Liver (tissue), 9 donors: ENCODE results near the gene PRKN. TPM values are rescaled to one million over a fixed set of nuclear protein-coding genes. Genes with fewer than 3 reads are reported as not detected.

Experiments used
- DNase-seq: peaks from one replicate; pipeline ENCODE4 v3.0.0-alpha.2; 2017; ENCODE audit warnings: low spot score
- H3K27ac ChIP-seq, 2 donors: one replicate each; pipeline ENCODE4 v1.7.0; 2013; ENCODE audit warnings: inconsistent platforms in 2 of 2, low read length in 2 of 2, control low read depth in 1 of 2, low read depth in 1 of 2, mild to moderate bottlenecking in 1 of 2
- H3K27me3 ChIP-seq, 4 donors: one replicate each; pipeline versions ENCODE4 v1.6.1 to v1.7.0; 2013; ENCODE audit warnings: low read length in 3 of 4, inconsistent platforms in 1 of 4, mild to moderate bottlenecking in 1 of 4, moderate library complexity in 1 of 4; ENCODE audit not compliant: control insufficient read depth in 4 of 4, insufficient read depth in 4 of 4
- H3K36me3 ChIP-seq, 4 donors: one replicate each; pipeline versions ENCODE4 v1.6.1 to v1.7.0; 2013; ENCODE audit warnings: low read length in 3 of 4, mild to moderate bottlenecking in 3 of 4, low read depth in 1 of 4, moderate library complexity in 1 of 4; ENCODE audit not compliant: control insufficient read depth in 4 of 4, insufficient read depth in 3 of 4
- H3K4me1 ChIP-seq, 4 donors: one replicate each; pipeline versions ENCODE4 v1.6.1 to v1.7.0; 2013; ENCODE audit warnings: low read length in 3 of 4, mild to moderate bottlenecking in 3 of 4, moderate library complexity in 1 of 4; ENCODE audit not compliant: control insufficient read depth in 4 of 4, insufficient read depth in 4 of 4
- H3K4me3 ChIP-seq, 3 donors: one replicate each; pipeline versions ENCODE4 v1.6.1 to v1.7.0; 2013; ENCODE audit warnings: low read length in 3 of 3, control low read depth in 1 of 3, low read depth in 1 of 3, mild to moderate bottlenecking in 1 of 3
- H3K9ac ChIP-seq, 2 donors: one replicate each; pipeline ENCODE4 v1.7.0; 2013; ENCODE audit warnings: low read length in 2 of 2, mild to moderate bottlenecking in 2 of 2, moderate library complexity in 2 of 2, control low read depth in 1 of 2, low read depth in 1 of 2
- H3K9me3 ChIP-seq, 4 donors: one replicate each; pipeline versions ENCODE4 v1.6.1 to v1.7.0; 2013; ENCODE audit warnings: low read length in 3 of 4; ENCODE audit not compliant: control insufficient read depth in 4 of 4
- EGR1 ChIP-seq, 2 donors: IDR thresholded peaks; 2 replicates each; pipeline ENCODE4 v1.6.1; 2016 to 2018; ENCODE audit warnings: antibody characterized with exemption in 2 of 2, low read depth in 2 of 2
- FOXA1 ChIP-seq: IDR thresholded peaks from 2 replicates; pipeline ENCODE4 v1.6.1; 2016; ENCODE audit warnings: antibody characterized with exemption
- GABPA ChIP-seq, 2 donors: IDR thresholded peaks in 1 of 2; conservative IDR thresholded peaks in 1 of 2; 2 replicates each; pipeline ENCODE4 v1.6.1; 2016; ENCODE audit warnings: antibody characterized with exemption in 2 of 2, mild to moderate bottlenecking in 1 of 2, moderate library complexity in 1 of 2
- HNF4A ChIP-seq, 2 donors: conservative IDR thresholded peaks; 2 replicates each; pipeline ENCODE4 v1.6.1; 2016; ENCODE audit warnings: antibody characterized with exemption in 2 of 2, mild to moderate bottlenecking in 2 of 2
- HNF4G ChIP-seq: IDR thresholded peaks from 2 replicates; pipeline ENCODE4 v1.6.1; 2016; ENCODE audit warnings: antibody characterized with exemption
- JUND ChIP-seq, 2 donors: IDR thresholded peaks; 2 replicates each; pipeline ENCODE4 v1.6.1; 2016; ENCODE audit warnings: antibody characterized with exemption in 2 of 2
- NR2F2 ChIP-seq: IDR thresholded peaks from 2 replicates; pipeline ENCODE4 v1.6.1; 2016; ENCODE audit warnings: antibody characterized with exemption
- RAD21 ChIP-seq, 2 donors: IDR thresholded peaks; 2 replicates each; pipeline ENCODE4 v1.6.1; 2016; ENCODE audit warnings: antibody characterized with exemption in 2 of 2, mild to moderate bottlenecking in 2 of 2
- RXRA ChIP-seq, 2 donors: IDR thresholded peaks; 2 replicates each; pipeline ENCODE4 v1.6.1; 2017 to 2018; ENCODE audit warnings: antibody characterized with exemption in 2 of 2, mild to moderate bottlenecking in 1 of 2
- SP1 ChIP-seq: IDR thresholded peaks from 2 replicates; pipeline ENCODE4 v1.6.1; 2018; ENCODE audit warnings: antibody characterized with exemption, mild to moderate bottlenecking
- TAF1 ChIP-seq: conservative IDR thresholded peaks from 2 replicates; pipeline ENCODE4 v1.6.1; 2016; ENCODE audit warnings: antibody characterized with exemption, mild to moderate bottlenecking
- WGBS: extraction: QIAGEN DNeasy Blood & Tissue Kit; methylation state at CpG from one replicate; pipeline ENCODE4 v1.1.7; 2013; 5-methylcytosine and 5-hydroxymethylcytosine counted together
- polyA plus RNA-seq, 2 donors: library from polyadenylated mRNA; stranded (reverse) in 1 of 2; unstranded in 1 of 2; fragments of 200-250 nt in 1 of 2; fragments of >200 nt in 1 of 2; fragmentation: Nextera tagmentation in 1 of 2; extraction: Ambion mirVana in 1 of 2; gene quantifications; one replicate each; pipeline versions ENCODE4 v1.2.1 to v1.2.3, GENCODE V29; 2013 to 2015
- total RNA-seq, 2 donors: library from RNA; depleted of rRNA; stranded (reverse); fragments of >200 nt; gene quantifications; one replicate each; pipeline ENCODE4 v1.2.3, GENCODE V29; 2014
- TF ChIP-seq, protein P1 (sequence below): IDR thresholded peaks from 2 replicates; pipeline ENCODE4 v1.6.1; 2016; ENCODE audit warnings: antibody characterized with exemption
- TF ChIP-seq, protein P2 (sequence below): fragments of 150-350 bp; IDR thresholded peaks from 2 replicates; pipeline ENCODE4 v1.5.1; 2017; ENCODE audit warnings: improper control_type of control experiment, low read depth, low read length; ENCODE audit not compliant: missing input control
- TF ChIP-seq, protein P3 (sequence below): IDR thresholded peaks from 2 replicates; pipeline ENCODE4 v1.6.1; 2016; ENCODE audit warnings: antibody characterized with exemption
- TF ChIP-seq, protein P4 (sequence below): IDR thresholded peaks from 2 replicates; pipeline ENCODE4 v1.6.1; 2016; ENCODE audit warnings: antibody characterized with exemption, mild to moderate bottlenecking
- donor health status: healthy.
- donor health status: healthy.
- donor health status: healthy.
- donor health status: healthy.
- donor health status: healthy.

PRKN gene
- total and polyA plus RNA-seq, 4 donors = 0.47 to 4.1 (median 3.2) TPM

DNA sequence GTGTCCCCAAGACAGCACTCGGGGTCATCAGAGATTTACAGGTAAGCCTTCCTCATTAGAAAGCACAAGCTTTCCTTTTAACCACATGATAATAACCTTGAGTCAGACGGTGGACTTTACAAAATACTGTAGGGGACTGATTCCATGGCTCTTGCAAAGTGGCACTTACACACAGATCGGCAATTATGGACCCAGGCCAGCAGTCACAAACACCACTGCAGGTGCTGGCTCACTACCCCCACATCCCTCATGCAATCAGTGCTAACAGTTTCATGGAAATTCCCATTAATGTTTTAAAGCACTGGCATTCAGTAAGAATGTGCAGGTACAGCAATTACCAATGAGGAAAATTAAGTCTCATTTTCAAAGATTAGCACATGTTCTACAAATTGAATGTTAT lies 516.5 kb downstream of the PRKN start:
- DNase-seq = no peak

DNA sequence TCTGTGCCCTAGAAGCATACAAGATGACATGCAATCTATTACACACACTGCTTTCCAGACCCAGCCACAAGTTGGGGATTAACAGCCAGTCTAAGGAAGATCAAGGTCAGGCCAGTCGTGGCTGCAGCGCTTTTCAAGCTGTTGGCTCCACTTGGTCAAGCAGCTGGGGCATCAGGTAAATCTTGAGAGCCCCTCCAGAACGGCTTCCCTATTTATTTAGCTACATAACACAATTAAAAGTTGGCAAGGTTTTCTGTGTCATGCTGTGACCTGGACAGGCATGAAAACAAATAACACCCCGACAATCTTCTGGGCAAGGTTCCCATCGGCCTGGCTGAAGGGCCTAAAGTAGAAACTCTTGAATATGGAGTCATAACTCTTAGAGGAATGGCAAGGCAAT lies 524.3 kb downstream of the PRKN start:
- no peak for DNase-seq
- no peak overlapping the region for H3K4me3 ChIP-seq
- no peak overlapping the region for H3K27ac ChIP-seq
- no peak for TF ChIP-seq NR2F2
- no peak for TF ChIP-seq HNF4G
- no peak for TF ChIP-seq JUND (IDR thresholded peaks at IDR 0.05)
- no peak for TF ChIP-seq SP1
- TF ChIP-seq, protein P1, sequence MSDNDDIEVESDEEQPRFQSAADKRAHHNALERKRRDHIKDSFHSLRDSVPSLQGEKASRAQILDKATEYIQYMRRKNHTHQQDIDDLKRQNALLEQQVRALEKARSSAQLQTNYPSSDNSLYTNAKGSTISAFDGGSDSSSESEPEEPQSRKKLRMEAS = no peak
- TF ChIP-seq GABPA (IDR thresholded peaks at IDR 0.05 in 1 of 2, conservative IDR thresholded peaks at IDR 0.05 in 1 of 2) = no peak
- no peak for TF ChIP-seq RAD21 (IDR thresholded peaks at IDR 0.05)
- TF ChIP-seq HNF4A (conservative IDR thresholded peaks at IDR 0.05) = no peak
- TF ChIP-seq, protein P2, sequence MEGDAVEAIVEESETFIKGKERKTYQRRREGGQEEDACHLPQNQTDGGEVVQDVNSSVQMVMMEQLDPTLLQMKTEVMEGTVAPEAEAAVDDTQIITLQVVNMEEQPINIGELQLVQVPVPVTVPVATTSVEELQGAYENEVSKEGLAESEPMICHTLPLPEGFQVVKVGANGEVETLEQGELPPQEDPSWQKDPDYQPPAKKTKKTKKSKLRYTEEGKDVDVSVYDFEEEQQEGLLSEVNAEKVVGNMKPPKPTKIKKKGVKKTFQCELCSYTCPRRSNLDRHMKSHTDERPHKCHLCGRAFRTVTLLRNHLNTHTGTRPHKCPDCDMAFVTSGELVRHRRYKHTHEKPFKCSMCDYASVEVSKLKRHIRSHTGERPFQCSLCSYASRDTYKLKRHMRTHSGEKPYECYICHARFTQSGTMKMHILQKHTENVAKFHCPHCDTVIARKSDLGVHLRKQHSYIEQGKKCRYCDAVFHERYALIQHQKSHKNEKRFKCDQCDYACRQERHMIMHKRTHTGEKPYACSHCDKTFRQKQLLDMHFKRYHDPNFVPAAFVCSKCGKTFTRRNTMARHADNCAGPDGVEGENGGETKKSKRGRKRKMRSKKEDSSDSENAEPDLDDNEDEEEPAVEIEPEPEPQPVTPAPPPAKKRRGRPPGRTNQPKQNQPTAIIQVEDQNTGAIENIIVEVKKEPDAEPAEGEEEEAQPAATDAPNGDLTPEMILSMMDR = no peak
- no peak for TF ChIP-seq RXRA (IDR thresholded peaks at IDR 0.05)
- TF ChIP-seq TAF1 = no peak
- TF ChIP-seq FOXA1 = no peak
- TF ChIP-seq, protein P3, sequence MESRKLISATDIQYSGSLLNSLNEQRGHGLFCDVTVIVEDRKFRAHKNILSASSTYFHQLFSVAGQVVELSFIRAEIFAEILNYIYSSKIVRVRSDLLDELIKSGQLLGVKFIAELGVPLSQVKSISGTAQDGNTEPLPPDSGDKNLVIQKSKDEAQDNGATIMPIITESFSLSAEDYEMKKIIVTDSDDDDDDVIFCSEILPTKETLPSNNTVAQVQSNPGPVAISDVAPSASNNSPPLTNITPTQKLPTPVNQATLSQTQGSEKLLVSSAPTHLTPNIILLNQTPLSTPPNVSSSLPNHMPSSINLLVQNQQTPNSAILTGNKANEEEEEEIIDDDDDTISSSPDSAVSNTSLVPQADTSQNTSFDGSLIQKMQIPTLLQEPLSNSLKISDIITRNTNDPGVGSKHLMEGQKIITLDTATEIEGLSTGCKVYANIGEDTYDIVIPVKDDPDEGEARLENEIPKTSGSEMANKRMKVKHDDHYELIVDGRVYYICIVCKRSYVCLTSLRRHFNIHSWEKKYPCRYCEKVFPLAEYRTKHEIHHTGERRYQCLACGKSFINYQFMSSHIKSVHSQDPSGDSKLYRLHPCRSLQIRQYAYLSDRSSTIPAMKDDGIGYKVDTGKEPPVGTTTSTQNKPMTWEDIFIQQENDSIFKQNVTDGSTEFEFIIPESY = no peak
- WGBS = 60% methylated on average over 5 of the region's 5 CpGs
- no peaks in the 10 kb centered on the region for H3K27me3 ChIP-seq
- no peak overlapping the region for H3K9ac ChIP-seq
- no peaks in the 10 kb centered on the region for H3K9me3 ChIP-seq
- H3K4me1 ChIP-seq = no peaks in the 10 kb centered on the region
- H3K36me3 ChIP-seq = no peaks in the 10 kb centered on the region

More for the DNA sequence above, 516.5 kb downstream of the PRKN start:
- Histone ChIP-seq H3K4me3 (no peak overlapping the region), H3K9ac (no peak overlapping the region), H3K36me3 (no peaks in the 10 kb centered on the region), H3K27ac (no peak overlapping the region), H3K27me3 (no peaks in the 10 kb centered on the region), H3K9me3 (no peaks in the 10 kb centered on the region), H3K4me1 (no peaks in the 10 kb centered on the region)
- TF ChIP-seq, protein P3 = no peak
- TF ChIP-seq SP1 (no peak), JUND (IDR thresholded peaks at IDR 0.05) (no peak), NR2F2 (no peak), EGR1 (IDR thresholded peaks at IDR 0.05; ENCODE audit: low read depth in 2 of 2) (no peak), RAD21 (IDR thresholded peaks at IDR 0.05) (no peak)
- TF ChIP-seq, protein P1 = no peak
- TF ChIP-seq, protein P4, sequence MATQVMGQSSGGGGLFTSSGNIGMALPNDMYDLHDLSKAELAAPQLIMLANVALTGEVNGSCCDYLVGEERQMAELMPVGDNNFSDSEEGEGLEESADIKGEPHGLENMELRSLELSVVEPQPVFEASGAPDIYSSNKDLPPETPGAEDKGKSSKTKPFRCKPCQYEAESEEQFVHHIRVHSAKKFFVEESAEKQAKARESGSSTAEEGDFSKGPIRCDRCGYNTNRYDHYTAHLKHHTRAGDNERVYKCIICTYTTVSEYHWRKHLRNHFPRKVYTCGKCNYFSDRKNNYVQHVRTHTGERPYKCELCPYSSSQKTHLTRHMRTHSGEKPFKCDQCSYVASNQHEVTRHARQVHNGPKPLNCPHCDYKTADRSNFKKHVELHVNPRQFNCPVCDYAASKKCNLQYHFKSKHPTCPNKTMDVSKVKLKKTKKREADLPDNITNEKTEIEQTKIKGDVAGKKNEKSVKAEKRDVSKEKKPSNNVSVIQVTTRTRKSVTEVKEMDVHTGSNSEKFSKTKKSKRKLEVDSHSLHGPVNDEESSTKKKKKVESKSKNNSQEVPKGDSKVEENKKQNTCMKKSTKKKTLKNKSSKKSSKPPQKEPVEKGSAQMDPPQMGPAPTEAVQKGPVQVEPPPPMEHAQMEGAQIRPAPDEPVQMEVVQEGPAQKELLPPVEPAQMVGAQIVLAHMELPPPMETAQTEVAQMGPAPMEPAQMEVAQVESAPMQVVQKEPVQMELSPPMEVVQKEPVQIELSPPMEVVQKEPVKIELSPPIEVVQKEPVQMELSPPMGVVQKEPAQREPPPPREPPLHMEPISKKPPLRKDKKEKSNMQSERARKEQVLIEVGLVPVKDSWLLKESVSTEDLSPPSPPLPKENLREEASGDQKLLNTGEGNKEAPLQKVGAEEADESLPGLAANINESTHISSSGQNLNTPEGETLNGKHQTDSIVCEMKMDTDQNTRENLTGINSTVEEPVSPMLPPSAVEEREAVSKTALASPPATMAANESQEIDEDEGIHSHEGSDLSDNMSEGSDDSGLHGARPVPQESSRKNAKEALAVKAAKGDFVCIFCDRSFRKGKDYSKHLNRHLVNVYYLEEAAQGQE = no peak
- WGBS = 78% methylated on average over 3 of the region's 3 CpGs
